ENCODE results near the gene MYO1F.
A peak's percentile ranks its signal among the peaks of the same experiment; 100 is the strongest.
"Not testable (repeated sequence)": the region's sequence is repeated elsewhere in the genome, so short reads cannot be mapped to it uniquely, and the experiment has no call there.

MYO1F gene

DNA sequence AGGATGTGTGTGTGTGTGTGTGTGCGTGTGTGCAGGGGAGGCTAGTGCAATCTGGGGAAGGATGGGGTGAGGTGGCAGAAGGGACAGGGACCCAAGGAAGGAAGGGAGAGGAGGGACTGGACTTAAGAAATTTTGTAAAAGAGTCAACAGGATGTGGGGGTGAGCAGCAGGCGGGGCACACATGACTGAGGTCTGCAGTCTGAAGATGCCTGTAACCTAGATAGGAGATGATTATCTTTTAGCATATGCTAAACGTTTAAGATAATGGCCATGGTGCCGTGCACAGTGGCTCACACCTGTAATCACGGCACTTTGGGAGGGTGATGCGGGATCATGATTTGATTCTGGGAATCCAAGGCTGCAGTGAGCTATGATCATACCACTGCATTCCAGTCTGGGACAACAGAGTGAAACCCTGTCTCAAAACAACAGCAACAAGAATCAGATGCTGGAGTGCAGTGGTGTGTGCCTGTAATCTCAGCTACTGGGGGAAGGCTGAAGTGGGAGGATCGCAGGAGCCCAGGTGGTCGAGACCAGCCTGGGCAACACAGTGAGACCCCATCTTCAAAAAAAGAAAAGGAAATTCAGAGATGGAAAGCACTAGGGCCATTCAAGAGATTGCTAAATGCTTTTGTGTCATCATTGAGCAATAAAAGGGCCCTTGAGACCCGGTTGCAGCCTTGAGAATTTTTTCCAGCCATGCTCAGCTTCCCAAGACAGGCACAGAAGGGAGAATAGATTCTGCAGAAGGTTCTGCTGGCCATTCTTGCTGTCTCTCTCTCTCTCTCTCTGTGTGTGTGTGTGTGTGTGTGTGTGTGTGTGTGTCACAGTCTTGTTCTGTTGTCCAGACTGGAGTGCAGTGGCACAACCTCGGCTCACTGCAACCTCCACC lies 59.4 kb downstream of the MYO1F start:
- no peak for DNase-seq (ENCODE audit: low read depth in 2 of 2)

DNA sequence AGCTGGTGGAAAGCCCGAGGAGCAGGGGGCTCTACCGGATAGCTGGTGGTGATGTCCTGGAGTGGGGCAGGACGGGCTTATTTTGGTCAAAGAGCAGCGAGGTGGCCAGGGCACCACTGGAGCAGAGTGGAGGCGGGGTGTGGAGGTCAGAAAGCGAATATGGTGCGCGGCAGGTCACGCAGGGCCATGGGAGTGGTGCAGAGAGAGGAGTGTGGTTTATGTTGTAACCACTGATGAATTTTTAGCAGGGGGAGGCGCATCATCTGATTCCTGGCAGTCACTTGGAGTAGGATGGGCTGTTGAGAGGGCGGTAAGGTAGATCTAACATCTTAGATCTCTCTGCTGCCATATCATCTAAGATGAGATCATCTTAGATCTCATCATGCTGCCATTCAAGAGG lies 61.9 kb downstream of the MYO1F start:
- peak; percentile 38 to 50 for DNase-seq (ENCODE audit: low read depth in 2 of 2)

DNA sequence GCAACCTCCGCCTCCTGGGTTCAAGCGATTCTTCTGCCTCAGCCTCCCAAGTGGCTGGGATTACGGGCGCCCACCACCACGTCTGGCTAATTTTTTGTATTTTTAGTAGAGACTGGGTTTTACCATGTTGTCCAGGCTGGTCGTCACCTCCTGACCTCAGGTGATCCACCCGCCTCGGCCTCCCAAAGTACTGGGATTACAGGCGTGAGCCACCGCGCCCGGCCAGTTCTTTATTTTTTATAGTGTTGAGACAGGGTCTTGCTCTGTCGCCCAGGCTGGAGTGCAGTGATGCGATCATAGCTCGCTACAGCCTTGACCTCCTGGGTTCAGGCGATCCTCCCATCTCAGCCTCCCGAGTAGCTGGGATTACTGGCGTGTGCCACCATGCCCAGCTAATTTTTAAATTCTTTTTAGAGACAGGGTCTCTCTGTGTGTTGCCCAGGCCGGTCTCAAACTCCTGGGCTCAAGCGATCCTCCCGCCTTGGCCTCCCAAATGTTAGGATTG lies 62.7 kb downstream of the MYO1F start:
- not testable (repeated sequence) for DNase-seq (ENCODE audit: low read depth in 2 of 2)

DNA sequence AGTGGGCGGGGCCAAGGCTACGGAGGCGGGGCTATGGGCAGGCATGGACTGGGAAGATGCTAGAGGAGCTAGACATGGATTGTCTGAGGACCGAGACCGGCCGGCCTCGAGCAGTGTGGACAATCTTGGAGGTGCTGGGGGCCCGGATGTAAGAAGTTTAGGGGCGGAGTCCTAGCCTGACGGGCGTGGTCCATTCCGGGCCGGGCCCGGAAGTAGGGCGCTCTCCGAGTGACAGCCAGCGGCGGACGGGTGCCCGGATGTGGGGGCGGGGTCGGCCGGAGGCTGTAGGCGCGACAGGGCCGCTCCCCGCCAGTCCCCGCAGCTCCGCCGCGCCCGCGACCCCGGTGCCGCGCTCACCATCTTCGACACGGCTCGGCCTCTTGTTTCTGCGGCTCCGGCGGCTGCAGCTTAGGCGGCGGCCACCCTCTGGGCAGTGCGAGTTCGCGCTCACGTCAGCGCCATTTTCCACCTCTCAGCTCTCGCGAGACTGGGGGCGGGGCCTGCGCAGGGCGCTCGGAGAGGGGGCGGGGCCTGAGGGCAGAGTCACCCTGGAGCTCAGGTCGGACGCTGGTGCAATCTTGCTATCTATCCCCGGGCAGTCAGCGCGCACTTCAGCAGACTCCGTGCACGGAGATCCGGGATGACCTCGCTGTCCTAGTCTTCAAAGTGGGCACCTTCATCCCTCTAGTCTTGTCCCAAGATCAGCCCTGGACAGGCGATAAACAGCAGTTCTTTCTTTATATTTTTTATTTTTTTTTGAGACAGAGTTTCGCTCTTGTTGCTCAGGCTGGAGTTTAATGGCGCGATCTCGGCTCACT lies 63.3 kb downstream of the MYO1F start, which contains the start of gene ZNF414:
TSS of gene ZNF414 (minus strand) at position 481 of the 818 bp plus-strand sequence. CDS start at position 360, 121 bp downstream.
- peak; percentile 98 for DNase-seq (ENCODE audit: low read depth in 2 of 2)

GRCh38 chr19:8513036-8513686 lies 64.1 kb downstream of the MYO1F start:
- no peak for DNase-seq (ENCODE audit: low read depth in 2 of 2)

DNA sequence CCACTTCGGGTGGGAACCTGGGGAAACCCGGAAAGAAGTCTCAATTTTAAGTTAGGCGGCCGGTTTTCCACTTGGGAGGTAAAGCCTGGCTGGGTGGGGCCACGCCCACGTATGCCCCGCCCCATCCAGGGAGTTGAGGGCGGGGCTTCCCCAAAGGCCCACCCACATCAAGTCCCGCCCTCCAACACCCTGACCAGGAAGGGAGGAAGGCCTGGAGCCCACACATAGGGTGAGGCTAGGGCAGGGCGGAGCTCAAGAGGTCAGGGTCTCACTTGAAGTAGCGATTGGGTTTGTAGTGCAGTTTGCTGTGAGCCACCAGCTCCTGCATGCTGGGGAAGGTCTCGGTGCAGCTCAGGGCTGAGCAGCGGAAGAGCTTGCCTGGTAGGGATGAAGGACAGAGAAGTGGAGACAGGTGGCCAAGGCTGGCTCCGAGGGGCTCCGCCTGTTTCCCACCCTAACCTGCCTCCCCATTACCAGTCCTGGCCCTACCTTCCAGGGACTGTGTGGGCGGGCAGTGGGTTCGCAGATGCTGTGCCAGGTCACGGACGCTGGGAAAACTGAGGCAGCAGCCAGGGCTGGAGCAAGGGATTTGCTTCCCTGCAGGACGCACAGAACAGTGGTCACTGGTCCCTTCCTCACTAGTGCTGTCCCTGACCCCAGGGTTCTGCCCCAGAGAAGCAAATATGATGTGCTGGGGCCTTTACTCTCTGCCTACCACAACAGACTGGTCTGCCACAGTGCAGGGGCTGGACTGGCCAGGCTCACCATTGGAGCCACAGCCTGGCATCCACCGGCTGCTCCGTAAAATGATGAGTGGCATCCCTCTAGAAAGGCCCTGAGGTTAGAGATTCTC lies 64.9 kb downstream of the MYO1F start:
- no peak for DNase-seq (ENCODE audit: low read depth in 2 of 2)

- DNase-seq (ENCODE audit: low read depth in 2 of 2), result no peak
Measured at GRCh38 chr19:8511573-8512101, 65.6 kb downstream of the MYO1F start.

DNA sequence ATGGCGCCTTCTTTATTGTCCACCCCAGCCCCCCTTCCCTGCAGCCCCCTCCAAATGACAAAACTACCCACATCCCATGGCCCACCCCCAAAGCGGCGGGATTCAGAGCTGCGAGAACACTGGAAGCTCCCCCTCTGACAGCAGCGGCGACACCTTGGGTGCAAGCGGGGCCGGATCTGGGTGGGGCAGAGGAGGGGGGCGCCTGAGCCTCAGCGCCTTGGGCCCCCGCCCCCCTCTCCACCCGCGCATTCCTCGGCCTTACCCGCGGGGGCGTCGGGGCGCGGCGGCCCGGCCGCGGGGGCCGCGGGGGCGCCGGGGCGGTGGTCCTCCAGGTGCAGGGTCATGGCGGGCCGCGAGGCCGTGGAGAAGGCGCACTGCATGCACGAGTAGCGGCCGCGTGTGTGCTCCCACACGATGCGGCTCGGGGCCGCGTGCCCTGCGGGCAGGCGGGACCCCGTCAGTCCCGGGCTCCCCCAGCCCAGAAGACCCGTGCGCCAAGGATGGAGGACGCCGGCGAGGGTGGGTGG lies 66.6 kb downstream of the MYO1F start:
- DNase-seq (ENCODE audit: low read depth in 2 of 2), result no peak

DNA sequence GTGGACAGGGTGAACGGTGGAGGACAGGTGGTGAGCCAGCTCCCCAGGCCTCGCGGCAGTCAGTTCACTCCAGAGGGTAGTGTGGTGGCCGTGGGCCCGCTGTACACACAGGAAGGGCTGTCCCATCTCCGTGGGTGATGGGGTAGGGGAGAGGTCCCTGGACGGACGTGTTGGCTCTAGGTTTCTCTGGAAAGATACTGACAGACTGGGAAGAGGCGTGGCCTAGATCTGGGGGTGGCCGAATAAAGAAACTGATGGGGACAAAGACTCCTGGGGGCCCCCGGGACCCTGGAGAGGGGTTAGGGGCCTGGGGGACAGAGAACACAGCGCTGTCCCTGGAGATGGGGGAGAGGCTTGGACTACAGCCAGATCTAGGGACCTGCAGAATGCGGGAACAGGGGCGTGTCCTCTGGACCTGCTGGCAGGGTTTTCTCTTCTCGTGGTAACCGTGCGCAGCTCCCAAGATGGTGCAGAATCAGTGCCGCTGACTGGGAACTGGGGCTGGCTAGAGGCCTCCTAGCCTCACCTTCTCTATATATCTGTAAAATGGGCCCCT lies 70.8 kb downstream of the MYO1F start:
- DNase-seq (ENCODE audit: low read depth in 2 of 2), result no peak

DNA sequence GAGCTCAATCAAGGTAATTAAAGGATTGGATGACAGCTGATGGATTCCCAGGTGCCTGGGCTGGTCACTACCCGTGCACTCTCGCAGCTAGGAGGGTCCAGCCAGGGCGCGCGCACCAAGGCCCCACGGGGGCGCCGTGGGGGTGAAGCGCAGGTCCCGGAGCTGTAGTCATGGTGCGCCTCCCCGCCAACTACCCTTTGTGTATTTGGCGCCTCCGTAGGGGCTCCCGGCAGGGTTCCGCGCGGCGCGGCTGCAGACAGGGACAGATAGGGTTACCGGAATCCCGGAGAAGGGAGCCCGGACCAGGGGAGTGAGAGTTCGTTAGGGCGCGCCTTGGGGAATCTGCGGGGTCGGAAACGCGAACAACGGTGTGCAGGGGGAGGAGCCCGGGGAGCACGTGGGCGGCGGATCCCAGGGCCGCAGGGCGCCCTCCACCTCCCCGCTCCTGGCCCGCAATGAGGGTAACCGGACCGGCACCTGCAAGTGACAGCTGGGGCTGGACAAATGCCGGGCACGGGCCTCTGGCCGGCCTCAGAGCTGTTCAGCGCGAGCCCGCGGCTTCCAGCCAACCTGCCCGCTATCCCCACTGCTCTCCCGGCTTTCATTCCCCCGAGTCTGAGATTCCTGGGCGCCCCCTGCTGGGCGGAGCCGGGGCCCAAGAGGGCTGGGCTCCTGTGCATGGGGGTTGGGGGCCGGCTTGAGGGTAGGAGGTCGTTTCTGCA lies 71.4 kb downstream of the MYO1F start:
- DNase-seq (ENCODE audit: low read depth in 2 of 2), result peak; percentile 68 to 69

DNA sequence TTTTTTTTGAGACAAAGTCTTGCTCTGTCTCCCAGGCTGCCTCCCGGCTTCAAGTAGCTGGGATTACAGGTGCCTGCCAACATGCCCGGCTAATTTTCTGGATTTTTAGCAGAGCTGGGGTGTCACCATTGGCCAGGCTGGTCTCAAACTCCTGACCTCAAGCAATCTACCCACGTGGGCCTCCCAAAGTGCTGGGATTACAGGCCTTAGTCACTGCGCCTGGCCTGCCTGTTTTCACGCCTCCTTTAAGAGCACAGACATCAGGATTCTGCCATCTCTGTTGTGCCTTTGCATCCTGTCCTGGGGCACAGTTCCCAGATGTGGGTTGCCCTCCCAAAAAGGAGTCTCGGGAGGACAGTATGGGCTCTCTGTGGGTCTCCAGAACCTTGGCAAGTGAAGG lies 72.3 kb downstream of the MYO1F start:
- DNase-seq (ENCODE audit: low read depth in 2 of 2), result no peak

- DNase-seq (ENCODE audit: low read depth in 2 of 2), result no peak
Measured at GRCh38 chr19:8504171-8504570, 73.1 kb downstream of the MYO1F start.

- no peak for DNase-seq (ENCODE audit: low read depth in 2 of 2)
Measured at GRCh38 chr19:8503510-8503909, 73.7 kb downstream of the MYO1F start.

DNA sequence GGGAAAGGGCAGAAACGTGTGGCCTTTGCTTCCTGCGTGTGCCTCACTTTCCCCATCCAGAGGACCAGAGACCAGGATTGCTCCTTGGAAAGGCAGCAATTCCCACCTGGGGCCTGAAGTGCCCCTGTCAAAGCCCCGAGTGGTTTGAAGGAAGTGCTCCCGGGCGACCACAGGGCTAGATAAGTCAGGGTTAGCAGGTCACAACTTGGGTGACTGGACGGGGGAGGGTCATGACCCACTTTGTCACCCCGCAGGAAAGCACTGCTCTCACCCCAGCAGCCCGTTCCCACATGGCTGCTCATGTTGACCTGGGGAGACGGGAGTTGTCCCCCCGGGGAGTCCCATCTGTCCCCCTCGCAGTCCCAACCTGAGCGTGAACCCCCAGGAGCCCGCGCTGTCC lies 75.3 kb downstream of the MYO1F start:
- DNase-seq (ENCODE audit: low read depth in 2 of 2), result no peak

DNA sequence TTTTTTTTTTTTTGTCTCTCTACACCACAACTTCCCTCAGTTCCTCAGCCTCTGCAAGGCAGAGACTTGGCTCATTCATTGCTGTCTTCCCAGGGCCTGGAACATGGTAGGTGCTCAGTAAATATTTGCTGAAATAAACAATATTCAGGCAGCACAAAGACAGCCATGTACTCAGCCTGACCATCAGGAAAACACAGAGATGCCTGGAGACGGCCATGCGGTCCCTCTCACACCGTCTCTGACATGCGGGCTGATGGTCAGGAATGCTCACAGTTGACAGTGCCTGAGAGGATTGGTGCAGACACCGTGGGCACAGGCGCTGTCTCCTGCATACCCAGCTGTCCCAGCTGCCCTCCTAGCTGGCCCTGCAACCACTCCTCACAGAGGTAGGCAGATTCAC lies 75.7 kb downstream of the MYO1F start:
- DNase-seq (ENCODE audit: low read depth in 2 of 2), result no peak

GRCh38 chr19:8500158-8500557 lies 77.1 kb downstream of the MYO1F start:
- no peak for DNase-seq (ENCODE audit: low read depth in 2 of 2)

DNA sequence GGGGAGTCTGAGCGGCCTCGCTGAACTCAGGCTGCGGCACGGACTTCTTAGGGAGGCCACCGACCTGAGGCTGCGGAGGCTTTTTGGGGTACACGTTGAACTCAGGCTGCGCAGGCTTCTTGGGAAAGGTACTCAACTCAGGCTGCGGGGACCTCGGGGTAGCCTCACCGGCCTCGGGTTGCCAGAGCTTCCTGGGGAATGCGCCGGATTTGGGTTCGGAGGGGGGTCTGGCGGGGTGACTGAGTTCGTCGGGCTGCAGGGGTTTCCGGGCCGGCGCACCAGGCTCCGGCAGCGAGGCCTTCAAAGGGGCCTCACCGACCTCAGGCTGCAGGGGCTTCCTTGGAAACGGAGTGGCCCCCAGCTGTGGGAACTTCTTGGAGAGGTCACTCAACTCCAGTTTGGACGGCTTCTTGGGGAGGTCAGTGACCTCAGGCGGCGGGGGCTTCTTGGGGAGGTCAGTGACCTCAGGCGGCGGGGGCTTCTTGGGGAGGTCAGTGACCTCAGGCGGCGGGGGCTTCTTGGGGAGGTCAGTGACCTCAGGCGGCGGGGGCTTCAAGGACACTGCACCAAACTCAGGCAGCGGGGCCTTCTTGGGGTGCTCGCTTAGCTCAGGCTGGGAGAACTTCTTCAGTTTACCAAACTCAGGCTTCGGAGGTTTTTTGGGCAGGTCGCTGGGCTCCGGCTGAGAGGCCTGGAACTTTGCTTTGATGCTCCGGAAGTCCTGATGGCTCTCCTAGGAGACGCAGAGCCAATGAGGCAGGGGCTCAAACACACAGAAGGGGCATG lies 78.0 kb downstream of the MYO1F start:
- DNase-seq (ENCODE audit: low read depth in 2 of 2), result no peak

GRCh38 chr19:8498295-8498694 lies 78.9 kb downstream of the MYO1F start:
- DNase-seq (ENCODE audit: low read depth in 2 of 2), result no peak

DNA sequence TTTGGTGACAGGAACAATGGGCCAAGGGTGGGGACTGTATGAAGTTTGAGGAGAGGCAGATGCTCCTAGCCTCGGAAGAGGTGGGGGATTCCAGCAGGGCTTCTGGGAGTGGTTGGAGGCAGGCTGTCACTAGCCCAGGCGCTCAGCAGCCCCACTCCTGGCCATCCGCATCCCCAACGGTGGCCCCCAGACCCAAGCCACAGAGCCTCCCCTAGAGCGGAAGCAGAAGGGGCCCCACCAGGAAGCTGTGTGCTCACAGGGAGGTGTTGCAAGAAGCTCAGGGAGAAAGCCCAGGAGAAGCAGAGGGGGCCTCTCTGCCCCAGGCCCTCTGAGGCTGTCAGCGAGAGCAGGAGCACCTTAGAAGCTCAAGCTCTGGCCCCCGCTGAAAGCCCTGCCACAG lies 83.1 kb downstream of the MYO1F start:
- no peak for DNase-seq (ENCODE audit: low read depth in 2 of 2)

Data from stimulated activated CD4-positive, alpha-beta T cell treated with anti-CD3 and anti-CD28 coated beads, Interleukin-4, amount 100 ng/mL, for 48 hours (primary cell).